Thyroid gland (tissue), 4 donors: ENCODE data around the gene TSC22D4.

Experiments
- POLR2A ChIP-seq, 2 donors: fragments of 450-650 bp; IDR thresholded peaks; one replicate each; pipeline ENCODE4 v1.6.1; 2017; ENCODE audit warnings: antibody characterized with exemption in 2 of 2, mild to moderate bottlenecking in 2 of 2, moderate library complexity in 1 of 2
- TF ChIP-seq, protein P1 (sequence below), 6 experiments: fragments of 200-600 bp in 3 of 6; fragments of 450-650 bp in 3 of 6; sonication (generic) in 3 of 6; IDR thresholded peaks; one replicate each; pipeline ENCODE4 v1.5.1; 2016 to 2019; ENCODE audit warnings: antibody characterized with exemption in 6 of 6, mild to moderate bottlenecking in 2 of 6, inconsistent platforms in 1 of 6, moderate library complexity in 1 of 6

DNA sequence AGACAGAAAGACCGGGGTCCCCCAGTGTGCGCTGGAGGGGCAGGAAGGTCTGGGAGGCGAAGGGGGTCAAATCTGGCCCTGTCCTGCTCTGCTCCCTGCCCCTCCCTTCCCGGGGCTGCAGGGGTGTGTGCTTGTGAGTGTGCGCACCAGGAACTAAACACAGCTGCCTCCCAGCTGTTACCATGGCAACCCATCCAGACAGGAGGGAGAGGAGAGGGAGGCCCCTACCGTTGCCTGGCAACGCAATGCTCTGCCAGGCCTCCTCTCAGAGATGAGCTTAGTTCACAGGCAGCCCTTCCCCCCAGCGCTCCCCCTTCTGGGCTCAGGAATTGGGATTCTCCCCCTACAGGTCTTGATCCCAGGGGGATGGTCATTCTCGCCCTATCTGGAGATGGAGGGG is 10.8 kb upstream of the TSC22D4 start:
- TF ChIP-seq POLR2A (IDR thresholded peaks at IDR 0.05): no peak
- TF ChIP-seq, protein P1, sequence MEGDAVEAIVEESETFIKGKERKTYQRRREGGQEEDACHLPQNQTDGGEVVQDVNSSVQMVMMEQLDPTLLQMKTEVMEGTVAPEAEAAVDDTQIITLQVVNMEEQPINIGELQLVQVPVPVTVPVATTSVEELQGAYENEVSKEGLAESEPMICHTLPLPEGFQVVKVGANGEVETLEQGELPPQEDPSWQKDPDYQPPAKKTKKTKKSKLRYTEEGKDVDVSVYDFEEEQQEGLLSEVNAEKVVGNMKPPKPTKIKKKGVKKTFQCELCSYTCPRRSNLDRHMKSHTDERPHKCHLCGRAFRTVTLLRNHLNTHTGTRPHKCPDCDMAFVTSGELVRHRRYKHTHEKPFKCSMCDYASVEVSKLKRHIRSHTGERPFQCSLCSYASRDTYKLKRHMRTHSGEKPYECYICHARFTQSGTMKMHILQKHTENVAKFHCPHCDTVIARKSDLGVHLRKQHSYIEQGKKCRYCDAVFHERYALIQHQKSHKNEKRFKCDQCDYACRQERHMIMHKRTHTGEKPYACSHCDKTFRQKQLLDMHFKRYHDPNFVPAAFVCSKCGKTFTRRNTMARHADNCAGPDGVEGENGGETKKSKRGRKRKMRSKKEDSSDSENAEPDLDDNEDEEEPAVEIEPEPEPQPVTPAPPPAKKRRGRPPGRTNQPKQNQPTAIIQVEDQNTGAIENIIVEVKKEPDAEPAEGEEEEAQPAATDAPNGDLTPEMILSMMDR (IDR thresholded peaks at IDR 0.05): no peak
